Non-pigmented ciliary epithelial cell (primary cell): ENCODE measurements around the gene FLT1.

Source experiments
- DNase-seq: peaks from one replicate; pipeline ENCODE4 v3.0.0-alpha.2; 2010; ENCODE audit warnings: low read depth

The FLT1 gene, protein sequence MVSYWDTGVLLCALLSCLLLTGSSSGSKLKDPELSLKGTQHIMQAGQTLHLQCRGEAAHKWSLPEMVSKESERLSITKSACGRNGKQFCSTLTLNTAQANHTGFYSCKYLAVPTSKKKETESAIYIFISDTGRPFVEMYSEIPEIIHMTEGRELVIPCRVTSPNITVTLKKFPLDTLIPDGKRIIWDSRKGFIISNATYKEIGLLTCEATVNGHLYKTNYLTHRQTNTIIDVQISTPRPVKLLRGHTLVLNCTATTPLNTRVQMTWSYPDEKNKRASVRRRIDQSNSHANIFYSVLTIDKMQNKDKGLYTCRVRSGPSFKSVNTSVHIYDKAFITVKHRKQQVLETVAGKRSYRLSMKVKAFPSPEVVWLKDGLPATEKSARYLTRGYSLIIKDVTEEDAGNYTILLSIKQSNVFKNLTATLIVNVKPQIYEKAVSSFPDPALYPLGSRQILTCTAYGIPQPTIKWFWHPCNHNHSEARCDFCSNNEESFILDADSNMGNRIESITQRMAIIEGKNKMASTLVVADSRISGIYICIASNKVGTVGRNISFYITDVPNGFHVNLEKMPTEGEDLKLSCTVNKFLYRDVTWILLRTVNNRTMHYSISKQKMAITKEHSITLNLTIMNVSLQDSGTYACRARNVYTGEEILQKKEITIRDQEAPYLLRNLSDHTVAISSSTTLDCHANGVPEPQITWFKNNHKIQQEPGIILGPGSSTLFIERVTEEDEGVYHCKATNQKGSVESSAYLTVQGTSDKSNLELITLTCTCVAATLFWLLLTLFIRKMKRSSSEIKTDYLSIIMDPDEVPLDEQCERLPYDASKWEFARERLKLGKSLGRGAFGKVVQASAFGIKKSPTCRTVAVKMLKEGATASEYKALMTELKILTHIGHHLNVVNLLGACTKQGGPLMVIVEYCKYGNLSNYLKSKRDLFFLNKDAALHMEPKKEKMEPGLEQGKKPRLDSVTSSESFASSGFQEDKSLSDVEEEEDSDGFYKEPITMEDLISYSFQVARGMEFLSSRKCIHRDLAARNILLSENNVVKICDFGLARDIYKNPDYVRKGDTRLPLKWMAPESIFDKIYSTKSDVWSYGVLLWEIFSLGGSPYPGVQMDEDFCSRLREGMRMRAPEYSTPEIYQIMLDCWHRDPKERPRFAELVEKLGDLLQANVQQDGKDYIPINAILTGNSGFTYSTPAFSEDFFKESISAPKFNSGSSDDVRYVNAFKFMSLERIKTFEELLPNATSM (N-terminal part only)

DNA sequence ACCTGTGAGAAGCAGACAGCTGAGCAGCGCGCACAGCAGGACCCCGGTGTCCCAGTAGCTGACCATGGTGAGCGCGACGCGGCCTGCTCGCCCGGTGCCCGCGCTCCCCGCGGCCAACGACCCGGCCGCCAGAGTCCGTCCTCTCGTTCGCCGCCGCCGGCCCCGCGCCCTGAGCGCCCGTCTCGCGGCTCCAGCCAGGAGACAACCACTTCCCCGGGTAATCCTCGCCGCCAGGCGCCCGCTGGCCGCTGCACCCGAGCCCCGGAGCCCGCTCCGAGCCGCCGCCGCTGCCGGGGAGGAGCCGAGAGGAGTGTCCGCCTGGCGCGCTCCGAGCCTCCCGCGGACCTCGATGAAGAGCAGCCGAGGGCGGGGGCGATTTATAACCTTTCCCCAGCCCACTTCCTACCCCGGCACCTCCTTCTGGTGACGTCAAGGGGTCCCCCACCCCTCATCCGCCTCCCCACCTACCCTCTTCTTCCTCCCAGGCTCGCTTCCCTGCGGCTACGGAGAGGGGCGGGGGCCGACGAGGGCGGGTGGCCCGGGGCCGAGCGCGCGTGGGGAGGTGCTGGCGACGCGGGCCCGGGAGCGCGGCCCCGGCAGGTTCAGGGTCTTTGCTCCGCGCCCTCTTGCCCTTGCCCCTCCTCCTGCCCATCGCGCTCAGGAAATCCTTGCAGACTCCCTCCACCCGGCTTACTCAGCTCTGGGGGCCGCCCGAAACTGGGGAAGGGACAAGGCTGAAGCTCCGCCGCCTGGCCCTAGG lies at the start of gene FLT1:
TSS of gene FLT1 (minus strand) at position 351 of the 760 bp plus-strand sequence. CDS start at position 66, 285 bp downstream.
- DNase-seq, result no peak

DNA sequence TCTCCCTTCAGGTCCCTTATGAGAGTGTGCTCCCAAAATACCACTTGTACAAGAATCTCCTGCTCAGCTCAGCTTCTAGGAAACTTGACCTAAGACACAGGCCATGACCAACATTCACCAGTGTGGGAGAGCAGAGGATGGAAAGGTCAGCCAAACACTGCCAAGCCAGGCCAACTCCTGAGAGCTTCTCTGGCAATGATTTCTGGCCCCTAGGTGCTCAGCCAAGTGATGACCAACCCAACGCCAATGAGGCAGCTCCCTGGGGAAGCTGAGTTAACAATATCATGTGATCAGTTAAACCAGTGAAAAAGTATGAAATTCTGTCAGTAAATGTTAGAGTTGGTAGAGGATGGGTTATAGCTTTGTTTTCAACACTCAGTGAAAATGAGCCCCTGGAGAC lies 49.1 kb upstream of the FLT1 start:
- DNase-seq, result no peak

DNA sequence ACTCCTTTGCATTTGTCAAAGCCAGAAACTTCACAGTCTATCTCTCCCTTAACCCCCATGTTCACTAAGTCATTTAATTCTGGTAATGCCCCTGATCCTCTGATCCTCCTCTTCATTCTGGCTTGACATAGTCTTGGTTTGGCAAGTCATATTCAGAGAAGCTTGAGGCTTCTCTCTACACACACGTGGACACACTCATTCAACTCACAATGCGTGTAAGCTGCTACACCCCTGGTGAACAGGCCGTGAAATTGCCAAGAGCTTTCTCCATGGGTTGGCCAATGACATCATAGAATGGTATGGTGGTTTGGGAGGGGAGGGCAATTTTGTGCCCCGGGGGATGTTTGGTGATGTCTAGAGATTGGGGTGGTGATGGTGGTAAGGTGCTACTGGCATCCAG lies 47.9 kb upstream of the FLT1 start:
- no peak for DNase-seq

DNA sequence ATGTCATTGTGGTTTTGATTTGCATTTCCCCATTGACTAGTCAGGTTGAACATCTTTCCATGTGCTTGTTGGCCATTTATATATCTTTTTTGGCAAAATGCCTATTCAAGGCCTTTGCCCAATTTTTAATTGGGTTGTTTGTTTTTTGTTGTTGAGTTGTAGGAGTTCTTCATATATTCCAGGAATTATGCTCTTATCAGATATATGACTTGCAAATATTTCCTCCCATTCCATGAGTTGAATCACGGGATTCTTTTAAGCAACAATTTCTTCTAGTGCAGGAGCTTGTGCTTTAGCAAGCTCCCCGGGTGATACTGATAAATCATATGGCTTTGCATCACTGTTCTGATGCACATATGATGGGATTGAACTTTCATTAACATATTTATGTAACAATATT lies 47.0 kb upstream of the FLT1 start:
- no peak for DNase-seq

DNA sequence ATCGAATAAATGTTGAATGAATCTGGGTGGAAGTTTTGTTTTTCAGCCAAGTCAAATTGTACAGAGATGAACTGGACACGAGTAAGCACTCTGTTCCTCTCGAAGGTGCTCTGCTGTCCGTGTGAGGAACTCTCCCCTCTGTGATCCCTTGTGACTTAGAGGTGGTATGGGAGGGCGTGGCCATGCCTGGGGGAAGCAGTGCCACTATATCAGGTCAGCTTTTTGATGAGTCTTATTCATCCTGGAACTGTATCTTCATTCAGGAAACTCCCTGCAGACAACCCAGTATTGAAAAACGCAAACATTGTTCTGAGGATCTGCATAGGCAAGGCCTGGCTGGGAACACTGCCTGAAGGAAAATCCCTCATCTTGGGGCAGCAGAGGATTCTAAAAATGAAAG lies 45.7 kb upstream of the FLT1 start:
- no peak for DNase-seq

DNA sequence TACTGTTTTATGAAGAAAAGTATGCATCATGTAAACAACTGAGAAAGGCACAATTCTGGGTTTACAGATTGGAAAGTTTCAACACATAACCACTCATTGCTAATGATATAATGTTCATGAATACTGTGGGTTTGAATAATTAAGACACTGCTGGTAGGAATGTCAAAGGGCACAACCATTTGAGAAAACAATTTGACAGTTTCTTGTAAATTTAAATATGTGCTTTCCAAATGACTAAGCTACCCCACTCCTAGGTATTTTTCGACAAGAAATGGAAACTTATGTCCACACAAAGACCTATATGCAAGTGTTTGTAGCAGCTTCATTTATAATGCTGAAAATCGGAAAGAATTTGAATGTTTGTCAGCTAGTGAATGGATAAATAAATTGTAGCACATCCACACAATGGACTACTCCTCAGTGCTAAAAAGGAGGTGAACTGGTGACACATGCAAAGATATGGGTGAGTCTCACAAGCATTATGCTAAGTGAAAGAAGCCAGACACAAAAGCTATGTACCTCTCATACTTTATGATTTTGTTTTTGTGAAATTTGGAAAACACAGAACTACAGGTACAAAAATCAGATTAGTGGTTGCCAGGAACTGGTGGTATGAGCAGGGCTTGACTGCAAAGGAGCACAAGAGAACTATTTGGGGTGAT lies 44.8 kb upstream of the FLT1 start:
- no peak for DNase-seq

DNA sequence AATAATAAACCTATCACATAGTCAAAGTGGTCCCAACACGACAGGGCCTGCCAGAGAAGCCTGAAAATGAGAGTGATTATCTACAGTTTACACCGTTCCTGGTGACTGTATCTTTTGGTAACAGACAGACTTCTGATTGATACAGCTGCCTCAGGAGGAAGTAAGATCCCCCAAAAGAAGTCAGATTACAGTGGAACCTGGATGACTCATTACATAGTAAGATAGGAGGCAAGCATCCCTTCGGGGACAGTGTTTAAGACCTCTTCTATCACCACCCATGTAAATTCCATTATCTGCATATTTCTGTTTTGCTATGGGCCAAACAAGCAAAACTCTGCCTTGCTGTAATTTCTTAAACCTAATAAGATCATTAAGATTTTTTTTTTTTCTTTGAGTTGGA lies 44.0 kb upstream of the FLT1 start:
- no peak for DNase-seq

DNA sequence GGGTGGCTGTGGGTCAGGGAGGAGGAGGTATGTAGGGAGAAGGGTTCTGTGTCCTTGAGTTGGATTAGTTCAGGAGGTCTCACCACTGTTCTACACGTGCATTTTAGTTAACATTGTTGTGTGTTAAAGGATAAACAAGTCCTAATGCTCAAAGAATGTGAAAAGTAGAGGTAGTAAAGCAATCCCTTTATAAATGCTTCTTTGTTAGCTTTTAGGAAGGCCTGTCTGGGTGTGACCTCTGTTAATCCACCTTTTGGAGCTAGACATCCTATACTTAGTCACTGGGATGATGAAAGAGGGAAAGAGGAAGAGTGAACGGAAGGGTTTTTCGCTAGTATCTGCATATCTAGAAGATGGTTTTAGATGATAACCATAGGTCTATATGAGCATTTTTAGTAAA lies 42.2 kb upstream of the FLT1 start:
- DNase-seq, result no peak

DNA sequence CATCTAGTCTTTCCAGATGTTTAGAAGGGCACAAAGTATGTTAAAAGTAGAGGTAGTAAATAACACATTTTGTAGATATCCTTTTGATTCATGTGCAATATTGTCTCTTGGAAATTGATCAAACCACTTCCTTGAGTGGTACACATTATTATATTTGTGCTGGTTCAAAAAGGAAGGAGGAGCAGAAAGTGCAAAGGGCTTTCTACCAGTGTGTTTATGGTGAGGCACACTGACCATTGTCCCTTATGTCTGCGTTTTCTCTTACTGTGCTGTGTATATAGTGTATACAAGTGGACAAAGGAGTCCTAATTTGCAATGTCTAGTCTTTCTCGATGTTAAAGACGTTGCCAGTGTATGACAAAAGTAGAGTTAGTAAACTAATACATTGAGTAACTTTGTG lies 41.4 kb upstream of the FLT1 start:
- no peak for DNase-seq

DNA sequence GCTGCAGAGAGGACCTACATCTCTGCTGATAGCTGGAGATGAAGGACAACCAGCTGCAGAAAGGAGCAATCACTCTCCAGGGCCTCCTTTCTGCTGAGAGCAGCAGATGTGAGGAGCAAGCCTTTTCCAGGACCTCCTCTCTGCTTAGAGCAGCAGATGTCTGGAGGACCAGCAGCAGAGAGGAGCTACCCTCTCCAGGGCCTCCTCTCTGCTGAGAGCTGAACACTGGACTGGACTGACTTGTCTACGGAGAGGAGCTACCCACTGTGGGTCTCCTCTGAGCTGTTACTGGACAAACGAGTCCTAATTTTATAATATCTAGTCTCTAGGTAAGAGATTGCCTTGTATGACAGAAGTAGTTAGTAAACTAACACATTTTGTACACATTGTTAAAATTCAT lies 40.8 kb upstream of the FLT1 start:
- DNase-seq, result no peak

DNA sequence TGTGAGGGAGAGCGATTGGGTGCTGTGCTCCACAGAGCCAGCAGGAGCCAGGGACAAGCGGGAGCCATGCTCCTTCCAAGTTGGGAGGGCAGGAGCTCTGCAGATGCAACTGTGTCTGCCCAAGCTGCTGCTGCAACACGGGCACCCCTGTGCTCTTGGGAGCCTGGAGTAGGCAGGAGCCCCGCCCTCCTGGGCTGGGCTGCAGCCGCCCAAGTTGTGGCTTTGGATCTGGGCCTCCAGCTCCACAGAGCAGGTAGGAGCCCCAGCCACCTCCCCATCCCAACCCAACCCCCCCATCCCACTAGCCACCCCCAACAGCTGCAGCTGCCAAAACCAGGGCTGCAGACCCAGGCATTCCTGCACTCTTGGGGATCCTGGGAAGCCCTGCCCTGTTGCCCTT lies 39.9 kb upstream of the FLT1 start:
- DNase-seq, result no peak

DNA sequence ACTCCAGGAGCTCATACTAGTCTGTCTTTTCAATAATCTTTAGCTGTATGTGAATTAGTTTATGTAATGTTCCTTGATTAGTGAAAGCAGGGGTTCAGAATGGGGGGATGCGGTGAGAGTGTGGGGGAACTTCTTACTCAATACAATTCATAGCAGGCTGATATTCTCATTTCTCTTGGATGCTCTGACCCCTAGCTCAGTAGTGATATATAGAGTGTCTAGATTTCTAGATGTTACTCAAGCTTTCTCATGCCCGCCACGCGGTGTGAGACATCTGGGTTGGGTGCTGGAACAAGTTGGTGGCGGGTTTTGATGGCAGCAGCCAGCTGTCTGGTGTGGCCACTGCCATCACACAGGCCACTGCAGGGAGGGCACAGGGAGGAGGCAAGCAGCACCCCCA lies 39.3 kb upstream of the FLT1 start:
- DNase-seq, result no peak

DNA sequence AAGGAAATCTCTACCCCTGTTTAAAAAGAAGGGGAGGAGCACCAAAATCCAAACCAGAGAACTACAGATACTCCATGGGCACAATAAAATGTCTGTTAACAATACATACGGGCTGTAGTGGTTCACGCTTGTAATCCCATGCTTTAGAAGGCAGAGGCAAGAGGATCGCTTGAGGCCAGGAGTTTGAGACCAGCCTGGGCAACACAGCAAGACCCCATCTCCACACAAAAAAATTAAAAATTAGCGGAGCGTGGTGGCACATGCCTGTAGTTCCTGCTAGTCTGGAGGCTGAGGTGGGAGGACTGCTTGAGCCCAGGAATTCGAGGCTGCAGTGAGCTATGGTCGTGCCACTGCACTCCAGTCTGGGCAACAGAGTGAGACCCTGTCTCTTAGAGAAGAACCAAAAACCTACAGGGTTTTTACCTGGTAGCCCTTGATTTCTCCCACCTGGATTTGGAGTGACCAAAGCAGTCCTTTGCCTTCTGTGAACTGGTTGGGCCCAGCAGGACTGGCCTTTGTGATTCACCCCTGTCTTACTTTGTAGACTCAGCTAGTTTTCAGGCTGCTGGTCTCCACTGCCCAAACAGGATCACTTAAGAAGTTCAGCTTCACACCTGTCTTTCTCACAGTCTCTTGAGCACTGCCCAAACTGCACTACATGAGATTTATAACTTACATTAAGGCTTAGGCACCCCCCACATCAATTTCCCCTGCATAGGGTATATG lies 38.7 kb upstream of the FLT1 start:
- no peak for DNase-seq

DNA sequence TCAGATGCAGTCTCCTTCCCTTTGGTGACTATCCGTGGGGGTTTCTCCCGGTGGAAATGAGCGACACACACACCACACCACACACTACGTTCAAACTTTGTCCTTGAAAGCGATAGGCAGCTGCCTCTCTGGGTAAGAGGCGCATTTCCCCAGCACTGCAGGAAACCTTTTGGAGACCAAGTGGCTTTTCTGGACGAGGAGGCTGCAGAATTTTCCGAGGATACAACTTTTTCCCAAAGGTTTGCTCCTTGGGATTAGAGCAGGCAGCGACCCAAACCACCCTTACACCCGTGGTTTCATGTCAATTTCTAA lies 38.2 kb upstream of the FLT1 start:
- no peak for DNase-seq

DNA sequence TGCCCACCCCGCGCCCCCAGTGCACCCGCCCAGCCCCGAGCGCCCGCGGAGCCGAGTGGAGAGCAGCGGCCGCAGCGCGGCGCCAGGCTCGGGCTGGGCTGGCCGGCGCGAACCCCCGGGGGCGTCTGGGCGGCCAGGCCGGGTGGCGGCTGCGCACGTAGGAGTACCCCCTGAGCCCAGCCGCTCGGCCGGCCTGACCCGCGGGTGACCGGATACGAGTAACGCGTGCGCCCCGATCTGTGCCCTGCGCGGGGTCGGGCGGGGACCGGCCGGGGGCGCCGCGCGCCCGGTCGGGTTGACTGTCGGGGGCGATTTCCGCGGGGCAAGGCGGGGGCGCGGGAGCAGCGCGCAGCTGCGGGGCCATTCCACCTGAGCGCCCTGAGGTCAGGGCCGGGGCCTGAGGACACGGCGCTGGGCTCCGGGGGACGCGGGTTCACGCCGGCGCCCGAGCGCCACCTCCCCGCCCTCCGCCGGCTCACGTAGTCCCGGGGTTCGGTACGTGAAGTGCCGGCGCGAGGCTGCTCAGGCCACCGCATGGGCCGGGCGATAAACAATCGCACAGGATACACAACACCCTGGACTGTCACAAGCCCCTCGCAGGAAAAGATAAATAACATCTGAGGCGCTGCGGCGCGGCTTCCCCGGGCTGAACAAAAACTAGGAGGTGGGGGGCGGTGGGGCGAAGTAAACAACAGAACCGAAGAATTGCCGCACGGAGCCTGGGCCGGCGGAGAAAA lies 37.6 kb upstream of the FLT1 start:
- DNase-seq, result no peak

DNA sequence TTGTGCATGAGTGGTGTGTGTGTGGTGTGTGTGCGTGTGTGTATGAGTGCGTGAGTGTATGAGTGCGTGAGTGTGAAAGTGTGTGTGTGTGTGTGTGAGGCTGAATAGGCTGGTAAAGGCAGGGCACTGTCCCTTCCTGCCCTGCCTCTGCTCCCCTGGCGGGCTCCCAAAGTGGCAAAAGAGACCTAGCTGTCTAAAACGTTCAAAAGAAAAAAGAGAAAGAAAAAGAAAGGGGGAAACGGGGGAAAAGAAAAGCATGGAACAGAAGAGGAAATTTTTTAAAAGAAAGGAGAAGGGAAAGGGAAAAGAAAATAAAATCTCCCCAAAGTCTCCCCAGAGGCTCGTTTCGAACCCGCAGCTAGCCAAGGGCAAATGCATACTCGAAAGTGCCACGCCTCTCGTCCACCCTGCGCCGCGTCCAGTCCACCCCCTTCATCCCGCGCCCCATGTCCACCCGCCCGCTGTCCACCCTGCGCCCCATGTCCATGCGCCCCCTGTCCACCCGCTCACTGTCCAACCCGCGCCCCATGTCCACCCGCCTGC lies 37.0 kb upstream of the FLT1 start:
- no peak for DNase-seq

DNA sequence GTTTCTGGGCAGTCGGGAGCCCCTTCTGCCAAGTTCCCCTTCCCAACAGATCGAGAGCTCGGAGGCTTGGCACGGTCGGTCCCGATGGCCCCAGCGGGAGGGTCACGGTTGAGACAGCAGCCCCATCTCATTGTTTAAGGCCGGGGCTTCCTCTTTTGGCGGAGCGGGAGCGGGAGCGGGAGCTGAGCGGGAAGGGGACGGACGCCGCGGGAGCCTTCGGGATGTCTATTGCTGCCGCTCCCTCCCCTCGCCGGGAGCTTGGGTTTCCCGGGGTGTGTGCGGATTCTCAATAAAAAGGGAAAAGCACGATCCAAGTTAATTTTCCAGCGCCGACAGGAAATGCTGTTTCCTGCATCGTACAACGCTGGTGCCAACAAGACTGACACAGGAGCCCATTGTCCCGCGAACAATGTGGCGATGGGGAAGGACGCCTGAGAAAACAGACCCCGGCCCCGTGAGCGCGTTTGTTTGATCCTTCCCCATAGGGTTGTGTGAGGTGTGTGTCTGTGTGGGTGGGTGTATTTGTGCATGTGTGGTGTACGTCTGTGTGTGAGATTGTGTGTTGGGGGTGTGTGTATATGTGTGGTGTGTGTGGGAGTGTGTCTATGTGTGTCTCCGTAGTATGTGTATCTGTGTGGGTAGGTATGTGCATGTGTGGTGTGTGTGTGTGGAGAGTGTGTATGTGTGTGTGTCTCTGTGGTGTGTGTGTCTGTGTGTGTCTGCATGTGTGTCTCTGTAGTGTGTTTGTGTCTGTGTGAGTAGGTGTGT lies 36.3 kb upstream of the FLT1 start:
- no peak for DNase-seq

DNA sequence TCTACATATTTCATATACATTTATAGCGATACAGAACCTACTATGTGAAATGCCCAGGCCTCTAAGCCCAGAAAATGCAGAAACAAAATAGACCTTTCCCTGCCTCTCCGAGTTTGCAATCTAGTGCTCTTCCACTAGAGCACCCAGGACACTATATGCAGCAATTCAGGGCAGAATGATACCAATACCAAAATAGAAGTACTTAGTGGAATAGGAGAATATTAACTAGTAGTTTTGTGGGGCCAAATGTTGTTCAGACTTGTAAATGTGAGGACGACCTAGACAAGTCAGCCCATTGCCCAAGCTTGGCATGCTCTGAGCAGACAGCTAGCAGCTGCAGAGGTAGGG lies 35.8 kb upstream of the FLT1 start:
- DNase-seq, result no peak

DNA sequence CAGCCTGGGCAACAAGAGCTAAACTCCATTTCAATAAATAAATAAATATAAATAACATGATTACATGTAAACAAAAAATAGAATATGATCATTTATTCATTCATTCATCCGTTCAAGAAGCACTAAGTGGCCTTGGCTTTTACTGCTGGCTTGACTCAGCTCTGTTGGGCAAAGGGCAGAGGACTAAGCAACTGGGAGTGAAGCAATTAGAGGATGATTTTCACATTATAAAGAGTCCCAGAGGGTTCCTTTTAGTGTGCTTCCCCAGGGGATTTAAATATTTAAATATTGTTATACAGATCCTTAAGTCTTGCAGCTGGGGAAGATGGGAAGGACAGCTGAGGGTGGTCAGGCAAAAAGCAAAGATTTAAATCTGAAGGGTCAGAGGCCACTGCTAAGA lies 34.9 kb upstream of the FLT1 start:
- DNase-seq, result no peak
